A673 (cell line): ENCODE measurements around the gene ERH. TPM values are rescaled to one million over a fixed set of nuclear protein-coding genes. Genes with fewer than 3 reads are reported as not detected.
"Not testable (repeated sequence)": the region's sequence is repeated elsewhere in the genome, so short reads cannot be mapped to it uniquely, and the experiment has no call there.

Source experiments
- BruUV-seq: library from RNA; stranded (reverse); fragments of 400-500 nt; replicated peaks from 2 replicates; lab custom pipeline; 2021; lab: Mats Ljungman, UMichigan
- CTCF ChIA-PET: fragments of 300-600 bp; sonication (Branson Sonifier 250); formaldehyde crosslinking; loops from one replicate; lab custom pipeline; 2022; ENCODE audit warnings: antibody characterized with exemption; lab: Charles Lee
- POLR2A ChIA-PET: fragments of 300-600 bp; sonication (Branson Sonifier 250); formaldehyde crosslinking; loops from one replicate; lab custom pipeline; 2022; ENCODE audit warnings: antibody characterized with exemption; ENCODE audit not compliant: low non-redundant PET; lab: Charles Lee
- DNase-seq: peaks from one replicate; pipeline ENCODE4 v3.0.0-alpha.2; 2015; ENCODE audit warnings: low spot score
- H3K27ac ChIP-seq: fragments of 200-600 bp; sonication (generic); 2 replicates; pipeline ENCODE4 v1.5.1; 2016; ENCODE audit warnings: mixed run types, low read depth, mild to moderate bottlenecking, mixed read lengths, antibody characterized with exemption, low read length; ENCODE audit not compliant: poor library complexity, severe bottlenecking
- H3K27me3 ChIP-seq: fragments of 200-600 bp; sonication (generic); replicated peaks from 2 replicates; pipeline ENCODE4 v1.6.1; 2017; ENCODE audit warnings: mixed run types, low read depth, mild to moderate bottlenecking, mixed read lengths, antibody characterized with exemption, low read length; ENCODE audit not compliant: insufficient read depth, poor library complexity
- H3K36me3 ChIP-seq: fragments of 200-600 bp; sonication (generic); 2 replicates; pipeline ENCODE4 v1.6.1; 2016; ENCODE audit warnings: mixed run types, mild to moderate bottlenecking, mixed read lengths, antibody characterized with exemption, low read length; ENCODE audit not compliant: insufficient read depth, poor library complexity, severe bottlenecking
- H3K4me1 ChIP-seq: fragments of 200-600 bp; sonication (generic); 2 replicates; pipeline ENCODE4 v1.6.1; 2017; ENCODE audit warnings: mixed run types, mild to moderate bottlenecking, mixed read lengths, antibody characterized with exemption, low read length; ENCODE audit not compliant: insufficient read depth, poor library complexity, severe bottlenecking
- H3K4me3 ChIP-seq: fragments of 200-600 bp; sonication (generic); 2 replicates; pipeline ENCODE4 v1.5.1; 2016; ENCODE audit warnings: low read depth, mixed run types, mild to moderate bottlenecking, mixed read lengths, low read length; ENCODE audit not compliant: poor library complexity, severe bottlenecking
- H3K9me3 ChIP-seq: fragments of 200-600 bp; sonication (generic); 2 replicates; pipeline ENCODE4 v1.6.1; 2016; ENCODE audit warnings: mixed run types, low read depth, mild to moderate bottlenecking, mixed read lengths, antibody characterized with exemption, low read length; ENCODE audit not compliant: poor library complexity, severe bottlenecking
- CTCF ChIP-seq: fragments of 300-800, 200-600 bp; sonication (generic); conservative IDR thresholded peaks from 2 replicates; pipeline ENCODE4 v1.5.1; 2017; ENCODE audit warnings: low read depth, mild to moderate bottlenecking, antibody characterized with exemption, low read length, moderate library complexity, mixed read lengths
- EZH2 ChIP-seq: fragments of 200-600 bp; sonication (generic); IDR thresholded peaks from 2 replicates; pipeline ENCODE4 v1.6.1; 2017; ENCODE audit warnings: borderline replicate concordance, low read depth, mild to moderate bottlenecking, mixed read lengths, antibody characterized with exemption, low read length; ENCODE audit not compliant: poor library complexity, severe bottlenecking
- intact Hi-C: fragments of 100-400 bp; cut with micrococcal nuclease; formaldehyde crosslinking; loops from one replicate; pipeline ENCODE4 v1.10.0; 2022; ENCODE audit not compliant: unreplicated experiment
- total RNA-seq: library from RNA; stranded (reverse); gene quantifications from 2 replicates; pipeline ENCODE4 v1.2.3, GENCODE V29; 2021

The ERH gene
- total RNA-seq, 1 experiment from 2014 or later = 472 TPM

GRCh38 chr14:69424149-69424923 is 26.2 kb upstream of the ERH start:
- no peaks in the 10 kb centered on the region for H3K9me3 ChIP-seq

GRCh38 chr14:69423279-69423678 is 25.2 kb upstream of the ERH start:
- Histone ChIP-seq H3K27ac (no peak overlapping the region), H3K27me3 (no peaks in the 10 kb centered on the region), H3K36me3 (peaks cover 17% of the 10 kb centered on the region), H3K4me1 (no peaks in the 10 kb centered on the region), H3K4me3 (no peak overlapping the region), H3K9me3 (no peaks in the 10 kb centered on the region)
- BruUV-seq = no TSS peak
- no peak for DNase-seq
- ChIA-PET CTCF (no interaction called here), POLR2A (no interaction called here)
- TF ChIP-seq EZH2 = no peak
- TF ChIP-seq CTCF = no peak
- intact Hi-C loops = no loop called here

More at GRCh38 chr14:69424149-69424923, 26.2 kb upstream of the ERH start:
- ChIA-PET CTCF (no interaction called here), POLR2A (interaction anchor here (0.6 kb wide), 1 partner anchor 37 kb away, joined by 3 read pairs; no protein-coding TSS in a partner anchor)
- Histone ChIP-seq H3K36me3 (peaks cover 17% of the 10 kb centered on the region), H3K27me3 (no peaks in the 10 kb centered on the region), H3K4me1 (no peaks in the 10 kb centered on the region), H3K27ac (no peak overlapping the region), H3K4me3 (no peak overlapping the region)
- intact Hi-C loops = no loop called here
- TF ChIP-seq EZH2 (no peak), CTCF (no peak)
- DNase-seq = no peak
- no TSS peak for BruUV-seq

- H3K4me1 ChIP-seq, H3K36me3 ChIP-seq, H3K4me3 ChIP-seq, H3K27ac ChIP-seq, POLR2A ChIA-PET, CTCF ChIA-PET, DNase-seq, H3K27me3 ChIP-seq, H3K9me3 ChIP-seq, intact Hi-C loops, BruUV-seq: not testable (repeated sequence)
These were observed 18.0 kb upstream of the ERH start for GRCh38 chr14:69416087-69416486.

- no peaks in the 10 kb centered on the region for H3K27me3 ChIP-seq
- H3K27ac ChIP-seq = no peak overlapping the region
- POLR2A ChIA-PET = no interaction called here
- H3K9me3 ChIP-seq = no peaks in the 10 kb centered on the region
- CTCF ChIA-PET = interaction anchor here (0.7 kb wide), 1 partner anchor 46 kb away, joined by 3 read pairs; no protein-coding TSS in a partner anchor
- BruUV-seq = no TSS peak
- TF ChIP-seq CTCF (no peak), EZH2 (no peak)
- intact Hi-C loops = no loop called here
- no peaks in the 10 kb centered on the region for H3K36me3 ChIP-seq
- H3K4me3 ChIP-seq = no peak overlapping the region
- H3K4me1 ChIP-seq = no peaks in the 10 kb centered on the region
- no peak for DNase-seq
These were observed 15.4 kb upstream of the ERH start for GRCh38 chr14:69413483-69413882.
